NOMO-1 treated with DMSO at 0.1 percent for 48 hours (cell line): ENCODE data around the gene LPAR1.
"Not testable (repeated sequence)": the region's sequence is repeated elsewhere in the genome, so short reads cannot be mapped to it uniquely, and the experiment has no call there.

ENCODE experiments used
- DNase-seq: peaks from one replicate; lab custom pipeline; 2025; ENCODE audit not compliant: unreplicated experiment; lab: John Stamatoyannopoulos, UW

Gene LPAR1

GRCh38 chr9:110826400-110826799 lies 211.9 kb downstream of the LPAR1 start:
- DNase-seq: not testable (repeated sequence)

GRCh38 chr9:110825950-110826349 lies 212.3 kb downstream of the LPAR1 start:
- DNase-seq: no peak

GRCh38 chr9:110825129-110825528 lies 213.1 kb downstream of the LPAR1 start:
- DNase-seq: not testable (repeated sequence)
